GM12872 (cell line): ENCODE results near the gene MCTS1.

Experiments used
- CTCF ChIP-seq: IDR thresholded peaks from 3 replicates; pipeline ENCODE4 v1.5.1; 2011; ENCODE audit warnings: low read depth, mild to moderate bottlenecking, low read length, moderate library complexity; ENCODE audit not compliant: insufficient read depth

MCTS1 gene

GRCh38 chrX:120585702-120586101, 18.2 kb upstream of the MCTS1 start:
- no peak for TF ChIP-seq CTCF

GRCh38 chrX:120604361-120604782, 471 bp downstream of the MCTS1 start:
- no peak for TF ChIP-seq CTCF

GRCh38 chrX:120612086-120612485, 8.2 kb downstream of the MCTS1 start:
- no peak for TF ChIP-seq CTCF

- no peak for TF ChIP-seq CTCF
Measured at GRCh38 chrX:120614816-120615215, 10.9 kb downstream of the MCTS1 start.

- no peak for TF ChIP-seq CTCF
Measured at GRCh38 chrX:120617996-120618630, 14.2 kb downstream of the MCTS1 start.

GRCh38 chrX:120625371-120625770, 21.5 kb downstream of the MCTS1 start:
- no peak for TF ChIP-seq CTCF

- TF ChIP-seq CTCF, result no peak
Measured at GRCh38 chrX:120629667-120630537, 26.0 kb downstream of the MCTS1 start, which contains the start of gene C1GALT1C1. Gene C1GALT1C1 (minus strand): TSS chrX:120630054. CDS start chrX:120627166, 2,888 bp downstream.
